Ascending aorta (tissue), 2 donors: ENCODE measurements around the gene SPSB1. TPM values are rescaled to one million over a fixed set of nuclear protein-coding genes. Genes with fewer than 3 reads are reported as not detected.

ENCODE experiments used
- DNase-seq, 2 donors: peaks; one replicate each; pipeline ENCODE4 v3.0.0-alpha.2; 2019; ENCODE audit warnings: low spot score in 2 of 2
- H3K27ac ChIP-seq, 2 donors: fragments of 200-600 bp; sonication (generic); one replicate each; pipeline ENCODE4 v1.5.1; 2016 to 2017; ENCODE audit warnings: mild to moderate bottlenecking in 1 of 2
- H3K27me3 ChIP-seq: fragments of 200-600 bp; sonication (generic); one replicate; pipeline ENCODE4 v1.5.1; 2017
- H3K36me3 ChIP-seq, 2 donors: fragments of 200-600 bp; sonication (generic); one replicate each; pipeline ENCODE4 v1.5.1; 2016
- H3K4me1 ChIP-seq, 2 donors: fragments of 200-600 bp; sonication (generic); one replicate each; pipeline ENCODE4 v1.5.1; 2016 to 2017; ENCODE audit warnings: mild to moderate bottlenecking in 1 of 2
- H3K4me3 ChIP-seq, 2 donors: fragments of 200-600 bp; sonication (generic); one replicate each; pipeline ENCODE4 v1.5.1; 2016 to 2017; ENCODE audit warnings: mild to moderate bottlenecking in 1 of 2
- H3K9me3 ChIP-seq, 2 donors: fragments of 200-600 bp; sonication (generic); one replicate each; pipeline ENCODE4 v1.5.1; 2016
- CTCF ChIP-seq, 3 experiments: fragments of 200-600 bp in 2 of 3; fragments of 450-650 bp in 1 of 3; sonication (generic) in 2 of 3; IDR thresholded peaks; one replicate each; pipeline ENCODE4 v1.5.1; 2016 to 2019; ENCODE audit warnings: antibody characterized with exemption in 3 of 3, mild to moderate bottlenecking in 1 of 3, moderate library complexity in 1 of 3
- intact Hi-C: fragments of 100-400 bp; cut with DNase I; formaldehyde crosslinking; loops from one replicate; pipeline ENCODE4 v1.15.1; 2023
- total RNA-seq: library from RNA; depleted of rRNA; stranded (reverse); fragments of >200 nt; gene quantifications from one replicate; pipeline ENCODE4 v1.1.0, GENCODE V29; 2016

Gene SPSB1
- total RNA-seq, 1 donor from 2014 or later = 64.9 TPM

- H3K27me3 ChIP-seq = no peaks in the 10 kb centered on the region
- intact Hi-C loops = loop anchor here (1.0 to 5.0 kb wide), 3 partner anchors 47 to 138 kb away; no protein-coding TSS in a partner anchor
- H3K9me3 ChIP-seq = no peaks in the 10 kb centered on the region
- H3K4me1 ChIP-seq = peaks cover 16 to 30% of the 10 kb centered on the region in 2 donors
- peak overlapping the region in 1 of 2 donors; percentile 16 for H3K4me3 ChIP-seq
- no peak for DNase-seq
- peak overlapping the region; percentile 51 to 53 for H3K27ac ChIP-seq
- peaks cover 22 to 31% of the 10 kb centered on the region in 2 donors for H3K36me3 ChIP-seq
- peak; percentile 43 to 65 (median 46) for TF ChIP-seq CTCF (IDR thresholded peaks at IDR 0.05)
Measured at GRCh38 chr1:9249534-9250410, 42.9 kb upstream of the SPSB1 start.

DNA sequence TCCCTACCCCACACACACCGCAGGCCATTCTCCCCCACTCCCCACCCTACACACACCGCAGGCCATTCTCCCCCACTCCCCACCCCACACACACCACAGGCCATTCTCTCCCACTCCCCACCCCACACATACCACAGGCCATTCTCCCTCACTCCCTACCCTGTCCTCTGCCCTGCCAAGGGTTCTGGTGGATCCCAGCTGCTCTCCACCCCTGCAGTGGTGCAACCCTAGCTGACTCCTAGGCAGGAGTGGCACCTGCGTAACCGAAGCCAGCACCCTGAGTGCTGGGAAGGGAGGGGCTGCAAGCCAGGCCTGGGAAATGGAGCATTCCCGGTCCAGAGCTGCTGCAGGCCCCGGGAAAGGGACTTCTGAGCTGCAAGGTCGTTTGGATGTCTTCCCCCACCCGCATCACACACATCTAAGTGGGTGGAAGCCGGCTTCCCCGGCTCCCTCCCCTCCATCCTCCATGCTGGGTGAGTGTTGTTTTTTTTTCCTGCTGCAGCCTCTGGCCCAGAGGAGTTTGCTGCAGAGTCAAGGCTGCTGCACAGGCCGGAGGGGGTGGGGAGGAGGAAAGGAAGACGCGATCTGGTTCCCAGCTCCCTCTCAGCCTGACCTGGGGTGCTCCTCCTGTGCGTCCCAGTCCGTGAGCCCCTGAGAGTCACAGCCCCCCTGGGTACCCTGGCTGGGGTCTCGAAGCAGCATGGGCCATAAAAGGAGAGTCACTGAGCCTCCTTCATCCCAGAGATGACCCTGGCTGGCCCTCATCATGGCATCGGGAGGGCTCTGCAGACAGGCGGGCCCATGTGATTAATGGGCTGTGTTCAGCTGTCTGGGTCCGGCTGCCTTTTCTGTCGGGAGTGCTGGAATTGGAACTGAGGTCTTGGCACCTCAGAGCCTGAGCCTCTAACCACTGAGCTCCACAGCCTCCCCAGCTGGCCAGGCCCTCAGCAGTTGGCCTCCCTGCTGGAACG, 42.0 kb upstream of the SPSB1 start:
- peak overlapping the region in 1 of 2 donors; percentile 5 for H3K4me3 ChIP-seq
- no peaks in the 10 kb centered on the region for H3K9me3 ChIP-seq
- H3K4me1 ChIP-seq = peaks cover 15 to 30% of the 10 kb centered on the region in 2 donors
- H3K36me3 ChIP-seq = peaks cover 17 to 26% of the 10 kb centered on the region in 2 donors
- intact Hi-C loops = loop anchor here (1.0 kb wide), 1 partner anchor 139 kb away; no protein-coding TSS in a partner anchor
- no peak for TF ChIP-seq CTCF (IDR thresholded peaks at IDR 0.05)
- no peak for DNase-seq
- H3K27ac ChIP-seq = peak overlapping the region; percentile 51 to 53
- no peaks in the 10 kb centered on the region for H3K27me3 ChIP-seq

DNA sequence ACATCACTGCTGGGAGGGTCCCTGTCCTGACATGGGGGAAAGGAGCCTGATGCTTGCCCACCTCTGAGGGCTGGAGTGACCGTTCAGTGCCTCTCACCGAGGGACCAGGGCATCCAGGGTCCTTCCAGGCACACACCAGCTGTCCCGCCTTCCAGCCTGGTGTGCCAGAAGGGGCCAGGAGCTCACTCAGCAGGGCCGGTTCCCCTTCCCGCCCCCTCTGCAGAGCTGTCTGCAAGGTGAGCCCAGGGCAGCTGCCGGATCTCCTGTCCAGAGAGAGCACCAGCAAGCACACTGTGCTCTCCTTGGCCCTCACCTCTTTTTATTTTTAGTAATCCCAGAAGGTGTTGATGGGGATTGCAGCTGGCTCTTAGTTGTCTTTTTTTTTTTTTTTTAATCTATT, 41.2 kb upstream of the SPSB1 start:
- no peak for DNase-seq
- Histone ChIP-seq H3K36me3 (peaks cover 11 to 29% of the 10 kb centered on the region in 2 donors), H3K27ac (no peak overlapping the region), H3K27me3 (no peaks in the 10 kb centered on the region), H3K9me3 (no peaks in the 10 kb centered on the region), H3K4me3 (no peak overlapping the region), H3K4me1 (peaks cover 15 to 30% of the 10 kb centered on the region in 2 donors)
- intact Hi-C loops = no loop called here
- no peak for TF ChIP-seq CTCF (IDR thresholded peaks at IDR 0.05)

DNA sequence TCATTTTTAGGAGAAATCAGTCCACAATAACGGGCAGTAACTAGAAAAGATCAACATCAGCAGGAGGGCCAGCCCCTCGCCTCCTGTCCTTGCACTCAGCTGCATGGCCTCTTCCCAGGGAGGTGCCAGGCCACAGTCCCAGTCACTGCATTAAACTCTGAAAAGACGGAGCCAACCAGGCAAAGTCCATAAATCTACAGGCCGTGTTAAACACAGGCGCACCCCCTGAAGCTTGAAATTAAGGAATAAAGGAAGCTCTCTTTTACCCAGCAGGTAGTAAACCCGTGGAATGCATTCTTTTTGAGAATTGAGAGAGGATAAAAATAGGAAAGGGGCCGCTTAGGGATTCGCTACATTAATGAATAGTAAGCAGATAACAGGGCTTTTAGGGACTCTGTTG, 39.7 kb upstream of the SPSB1 start:
- no peak for DNase-seq
- Histone ChIP-seq H3K4me3 (no peak overlapping the region), H3K4me1 (peaks cover 15 to 30% of the 10 kb centered on the region in 2 donors), H3K27me3 (no peaks in the 10 kb centered on the region), H3K36me3 (peaks cover 2 to 14% of the 10 kb centered on the region in 2 donors), H3K27ac (no peak overlapping the region), H3K9me3 (no peaks in the 10 kb centered on the region)
- intact Hi-C loops = no loop called here
- no peak for TF ChIP-seq CTCF (IDR thresholded peaks at IDR 0.05)

DNA sequence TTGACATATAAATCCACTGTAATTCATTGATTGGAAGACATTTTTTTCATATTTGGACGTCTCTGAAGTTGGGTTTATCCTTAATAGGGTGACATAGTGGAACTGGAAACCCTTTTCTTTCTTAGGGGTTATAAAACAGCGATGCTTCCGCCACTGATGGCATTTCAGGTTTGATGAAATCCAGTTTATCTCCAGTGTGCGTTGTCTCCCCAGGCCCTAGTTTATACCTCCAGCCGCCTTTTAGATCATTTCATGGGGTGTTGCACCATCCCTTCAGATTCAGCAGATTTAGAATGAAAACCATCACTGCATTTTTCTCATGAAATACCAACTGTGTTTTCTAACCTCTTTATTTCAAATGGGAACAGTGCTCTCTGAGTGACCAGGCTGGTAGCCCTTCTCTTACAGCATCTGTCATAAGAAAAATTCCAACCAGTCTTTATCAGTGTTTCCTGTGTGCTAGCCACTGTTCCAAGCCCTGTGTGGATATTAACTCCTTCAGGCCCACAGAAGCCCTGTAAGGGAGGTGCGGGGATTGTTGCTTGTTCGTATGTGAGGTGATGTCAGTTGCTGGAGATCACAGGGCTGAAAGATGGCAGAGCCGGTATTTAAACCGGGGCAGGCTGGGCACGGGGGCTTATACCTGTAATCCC, 39.1 kb upstream of the SPSB1 start:
- no peak overlapping the region for H3K27ac ChIP-seq
- H3K9me3 ChIP-seq = no peaks in the 10 kb centered on the region
- peaks cover 2 to 13% of the 10 kb centered on the region in 2 donors for H3K36me3 ChIP-seq
- H3K4me3 ChIP-seq = no peak overlapping the region
- peaks cover 15 to 29% of the 10 kb centered on the region in 2 donors for H3K4me1 ChIP-seq
- intact Hi-C loops = no loop called here
- no peak for DNase-seq
- no peak for TF ChIP-seq CTCF (IDR thresholded peaks at IDR 0.05)
- no peaks in the 10 kb centered on the region for H3K27me3 ChIP-seq
